Stimulated activated CD4-positive, alpha-beta T cell treated with anti-CD3 and anti-CD28 coated beads, TNF-alpha, amount 100 ng/mL, for 48 hours (primary cell): ENCODE measurements around the gene KLRG1.

Source experiments
- DNase-seq, 3 donors: peaks; one replicate each; pipeline ENCODE4 v3.0.0-alpha.2; 2020; ENCODE audit warnings: low read depth in 3 of 3

The KLRG1 gene

GRCh38 chr12:9040484-9041186 is 51.3 kb downstream of the KLRG1 start:
- no peak for DNase-seq

DNA sequence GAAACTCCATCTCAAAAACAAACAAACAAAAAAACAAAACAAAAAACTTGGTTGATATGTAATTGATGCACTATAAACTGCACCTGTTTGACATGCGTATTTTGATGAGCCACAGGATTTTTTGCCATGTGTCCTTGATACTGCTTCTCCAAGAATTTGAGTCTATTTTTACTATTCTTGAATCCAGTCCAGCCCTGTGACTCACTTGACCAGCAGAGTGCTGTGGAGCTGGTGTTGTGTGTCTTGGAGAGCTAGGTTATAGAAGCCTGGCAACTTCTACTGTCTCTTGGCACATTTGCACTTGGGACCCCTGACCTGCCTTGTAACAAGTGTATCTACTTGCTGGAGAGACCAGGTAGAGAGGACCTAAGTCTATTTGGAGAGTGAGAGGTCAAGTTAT is 52.0 kb downstream of the KLRG1 start:
- no peak for DNase-seq

DNA sequence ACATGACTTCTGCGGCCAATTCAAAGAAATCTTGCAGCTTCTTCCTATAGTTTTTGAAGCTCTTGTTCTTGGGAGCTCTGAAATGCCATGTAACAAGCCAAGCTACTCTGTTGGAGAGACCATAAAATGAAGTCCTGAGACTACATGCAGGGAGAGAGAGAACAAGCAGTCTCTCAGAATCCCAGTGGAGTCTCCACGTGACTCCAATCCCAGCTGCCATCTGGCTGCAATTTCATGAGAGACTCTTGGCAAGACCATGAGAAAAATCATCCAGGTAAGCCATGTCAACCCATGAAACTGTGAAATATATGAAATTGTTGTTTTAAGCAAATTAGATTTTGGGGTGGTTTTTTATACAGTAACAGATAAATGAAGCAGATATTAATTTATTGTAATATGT is 54.4 kb downstream of the KLRG1 start:
- no peak for DNase-seq

DNA sequence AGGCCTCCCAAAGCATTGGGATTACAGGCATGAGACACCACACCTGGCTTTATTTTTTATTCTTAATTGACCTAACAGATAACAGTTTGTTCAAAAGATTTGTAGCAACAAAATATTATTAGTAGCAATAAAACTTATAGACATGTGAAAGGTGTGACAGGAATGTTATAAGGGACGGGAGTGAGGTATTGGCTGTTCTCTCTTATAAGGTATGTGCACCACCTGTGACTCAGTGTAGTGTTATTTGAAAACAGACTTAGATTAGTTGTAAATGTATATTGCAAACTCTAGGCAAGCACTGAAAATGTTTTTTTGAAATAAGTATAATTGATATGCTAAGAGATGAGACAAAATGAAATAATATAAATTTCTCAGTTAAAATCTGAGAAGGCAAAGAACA is 57.8 kb downstream of the KLRG1 start:
- no peak for DNase-seq

DNA sequence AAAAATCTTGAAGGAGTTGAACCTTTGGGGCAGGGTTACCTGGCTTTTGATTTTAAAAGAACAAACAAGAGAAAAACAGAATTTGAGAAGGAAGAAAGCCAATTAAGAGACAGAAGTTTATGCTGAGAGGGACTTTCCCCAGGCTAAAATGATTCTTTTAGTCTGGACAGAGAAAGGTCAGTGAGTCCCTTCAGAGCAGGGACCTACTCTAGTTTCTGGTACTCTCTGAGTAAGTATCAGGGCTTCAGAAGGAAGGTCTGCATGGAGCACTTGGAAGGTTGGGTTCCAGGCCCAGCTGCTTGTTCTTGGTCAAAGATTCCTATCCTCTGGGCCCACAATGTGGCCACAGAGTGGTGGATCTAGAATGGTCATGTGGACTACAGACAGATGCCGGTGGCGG is 59.6 kb downstream of the KLRG1 start:
- DNase-seq: no peak

DNA sequence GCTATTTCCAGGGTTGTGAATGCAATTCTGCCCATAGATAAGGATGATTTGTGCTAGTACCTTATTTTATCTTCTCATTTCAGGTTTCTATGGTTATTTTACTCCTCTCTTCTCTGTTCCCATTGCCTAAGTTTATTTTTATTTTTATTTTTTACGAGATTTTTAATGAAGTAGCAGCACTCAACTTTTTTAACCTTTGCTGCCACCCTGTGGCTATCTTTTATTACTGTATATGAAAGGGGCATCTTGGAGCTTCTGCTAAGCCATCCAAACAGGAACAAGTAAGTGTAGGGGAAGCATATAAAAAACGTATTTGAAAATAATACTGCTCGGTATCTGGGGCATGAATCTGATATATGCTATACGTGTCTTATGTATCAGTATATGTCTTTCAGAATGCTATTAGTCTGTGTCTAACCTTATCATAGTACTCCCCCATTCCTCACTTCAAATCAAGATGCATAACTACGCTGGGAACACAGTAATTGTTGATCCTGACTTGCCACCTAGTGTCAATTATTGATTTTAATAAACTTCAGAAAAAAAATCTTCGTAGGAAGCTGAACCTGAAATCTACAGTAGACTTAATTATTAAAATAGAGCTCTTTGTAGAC is 60.3 kb downstream of the KLRG1 start:
- no peak for DNase-seq

- no peak for DNase-seq
These were observed 61.3 kb downstream of the KLRG1 start for GRCh38 chr12:9050521-9051157.

DNA sequence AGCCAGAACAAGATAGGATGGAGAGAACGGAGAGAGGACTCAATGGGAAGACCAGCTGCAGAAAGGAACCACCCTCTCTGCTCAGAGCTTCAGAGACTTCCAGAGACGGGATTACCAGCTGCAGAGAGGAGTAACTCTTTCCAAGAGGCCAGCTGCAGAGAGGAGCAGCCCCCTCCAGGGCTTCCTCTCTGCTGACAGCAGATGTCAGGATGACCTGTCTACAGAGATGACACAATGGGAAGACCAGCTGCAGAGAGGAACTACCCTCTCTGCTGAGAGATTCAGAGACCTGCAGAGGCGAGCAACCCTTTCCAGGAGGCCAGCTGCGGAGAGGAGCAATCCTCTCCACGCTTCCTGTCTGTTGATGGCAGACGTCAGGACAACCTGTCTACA is 61.8 kb downstream of the KLRG1 start:
- DNase-seq: no peak

GRCh38 chr12:9052610-9053009 is 63.3 kb downstream of the KLRG1 start:
- DNase-seq: no peak
